Activated B cell treated with CpG ODN at 0.5 μM for 24 hours (primary cell): ENCODE results near the gene IPPK. TPM values are rescaled to one million over a fixed set of nuclear protein-coding genes. Genes with fewer than 3 reads are reported as not detected.

Experiments used
- ATAC-seq: fragments of 200-7000 bp; cut with Tn5 transposase; one replicate; pipeline ENCODE4 v1.10.0; 2021; ENCODE audit warnings: low read depth, mild to moderate bottlenecking, moderate library complexity
- CTCF ChIA-PET: fragments of 350-600 bp; sonication (Branson Sonifier 250); formaldehyde crosslinking; loops from one replicate; lab custom pipeline; 2021; ENCODE audit warnings: antibody characterized with exemption; lab: Charles Lee
- POLR2A ChIA-PET: fragments of 350-600 bp; sonication (Branson Sonifier 250); formaldehyde crosslinking; loops from one replicate; lab custom pipeline; 2021; ENCODE audit warnings: antibody characterized with exemption; lab: Charles Lee
- DNase-seq: peaks from one replicate; pipeline ENCODE4 v3.0.0; 2022
- H3K27ac Mint-ChIP-seq: one replicate; pipeline ENCODE4 v1.8.0; 2020; ENCODE audit warnings: mixed read lengths
- H3K27me3 Mint-ChIP-seq: one replicate; pipeline ENCODE4 v1.8.0; 2021; ENCODE audit warnings: mixed read lengths
- H3K36me3 Mint-ChIP-seq: one replicate; pipeline ENCODE4 v1.8.0; 2021; ENCODE audit warnings: low read depth, mixed read lengths
- H3K4me1 Mint-ChIP-seq: one replicate; pipeline ENCODE4 v1.8.0; 2021; ENCODE audit warnings: mixed read lengths
- H3K4me3 Mint-ChIP-seq: one replicate; pipeline ENCODE4 v1.8.0; 2020; ENCODE audit warnings: mild to moderate bottlenecking, mixed read lengths
- H3K9me3 Mint-ChIP-seq: one replicate; pipeline ENCODE4 v1.8.0; 2020; ENCODE audit warnings: mixed read lengths
- CTCF ChIP-seq: fragments of 200-600 bp; IDR thresholded peaks from one replicate; pipeline ENCODE4 v1.8.0; 2022; ENCODE audit warnings: antibody characterized with exemption, mild to moderate bottlenecking
- intact Hi-C: fragments of 100-400 bp; cut with micrococcal nuclease; formaldehyde crosslinking; loops from one replicate; pipeline ENCODE4 v1.15.1; 2024
- total RNA-seq: library from RNA; stranded (reverse); gene quantifications from 2 replicates; pipeline ENCODE4 v1.2.3, GENCODE V29; 2022

IPPK gene
- total RNA-seq, 1 donor from 2014 or later: 9.7 TPM

GRCh38 chr9:92650839-92651621 is 18.9 kb downstream of the IPPK start:
- H3K27ac Mint-ChIP-seq: no peak overlapping the region
- no peak for DNase-seq
- H3K9me3 Mint-ChIP-seq: peaks cover 4% of the 10 kb centered on the region
- H3K36me3 Mint-ChIP-seq: peaks cover 82% of the 10 kb centered on the region
- no peaks in the 10 kb centered on the region for H3K27me3 Mint-ChIP-seq
- TF ChIP-seq CTCF: no peak
- intact Hi-C loops: no loop called here
- CTCF ChIA-PET: no interaction called here
- POLR2A ChIA-PET: no interaction called here
- peaks cover 7% of the 10 kb centered on the region for H3K4me1 Mint-ChIP-seq
- no peak overlapping the region for H3K4me3 Mint-ChIP-seq
- no peak for ATAC-seq

GRCh38 chr9:92650296-92650695 is 19.6 kb downstream of the IPPK start:
- no peak for DNase-seq
- ATAC-seq: no peak
- Mint-ChIP-seq H3K36me3 (peaks cover 84% of the 10 kb centered on the region), H3K9me3 (peaks cover 10% of the 10 kb centered on the region), H3K4me3 (no peak overlapping the region), H3K27ac (no peak overlapping the region), H3K27me3 (no peaks in the 10 kb centered on the region), H3K4me1 (peaks cover 6% of the 10 kb centered on the region)
- ChIA-PET CTCF (no interaction called here), POLR2A (no interaction called here)
- TF ChIP-seq CTCF: no peak
- intact Hi-C loops: no loop called here

GRCh38 chr9:92649007-92649406 is 20.9 kb downstream of the IPPK start:
- ATAC-seq: no peak
- intact Hi-C loops: no loop called here
- no peaks in the 10 kb centered on the region for H3K27me3 Mint-ChIP-seq
- H3K4me1 Mint-ChIP-seq: no peaks in the 10 kb centered on the region
- H3K9me3 Mint-ChIP-seq: peaks cover 16% of the 10 kb centered on the region
- DNase-seq: no peak
- TF ChIP-seq CTCF: no peak
- ChIA-PET POLR2A (no interaction called here), CTCF (no interaction called here)
- no peak overlapping the region for H3K27ac Mint-ChIP-seq
- peaks cover 86% of the 10 kb centered on the region for H3K36me3 Mint-ChIP-seq
- no peak overlapping the region for H3K4me3 Mint-ChIP-seq

- CTCF ChIA-PET: interaction anchor here (0.6 kb wide), 1 partner anchor 14 kb away, joined by 3 read pairs; no protein-coding TSS in a partner anchor
- H3K4me1 Mint-ChIP-seq: no peaks in the 10 kb centered on the region
- H3K36me3 Mint-ChIP-seq: peaks cover 86% of the 10 kb centered on the region
- no peak for TF ChIP-seq CTCF
- H3K4me3 Mint-ChIP-seq: no peak overlapping the region
- H3K27me3 Mint-ChIP-seq: no peaks in the 10 kb centered on the region
- H3K9me3 Mint-ChIP-seq: peaks cover 16% of the 10 kb centered on the region
- intact Hi-C loops: no loop called here
- POLR2A ChIA-PET: no interaction called here
- DNase-seq: no peak
- H3K27ac Mint-ChIP-seq: no peak overlapping the region
- ATAC-seq: no peak
These were observed 21.4 kb downstream of the IPPK start for GRCh38 chr9:92648474-92648971.

GRCh38 chr9:92647671-92648473 is 22.1 kb downstream of the IPPK start:
- ChIA-PET POLR2A (no interaction called here), CTCF (interaction anchor here (0.6 kb wide), 1 partner anchor 13 kb away, joined by 3 read pairs; no protein-coding TSS in a partner anchor)
- no peak for ATAC-seq
- DNase-seq: no peak
- Mint-ChIP-seq H3K27me3 (no peaks in the 10 kb centered on the region), H3K4me3 (no peak overlapping the region), H3K4me1 (no peaks in the 10 kb centered on the region), H3K36me3 (peaks cover 87% of the 10 kb centered on the region), H3K27ac (no peak overlapping the region), H3K9me3 (peaks cover 16% of the 10 kb centered on the region)
- intact Hi-C loops: no loop called here
- TF ChIP-seq CTCF: no peak
